SK-N-SH (cell line): ENCODE data around the gene BCAR3. TPM values are rescaled to one million over a fixed set of nuclear protein-coding genes. Genes with fewer than 3 reads are reported as not detected.
A peak's percentile ranks its signal among the peaks of the same experiment; 100 is the strongest.

Experiments
- CTCF ChIA-PET: fragments of 300-600, 350-600 bp; formaldehyde crosslinking; extraction: SDS; loops from one replicate; lab custom pipeline; 2021; lab: Yijun Ruan, JAX
- POLR2A ChIA-PET: fragments of 350-600 bp; sonication (Branson Sonifier 250); formaldehyde crosslinking; extraction: SDS; loops from one replicate; lab custom pipeline; 2020; ENCODE audit warnings: antibody characterized with exemption, inconsistent platforms; lab: Yijun Ruan, JAX
- DNase-seq: peaks from one replicate; pipeline ENCODE4 v3.0.0; 2012
- H2AFZ ChIP-seq: fragments of 200-600 bp; sonication (generic); 2 replicates; pipeline ENCODE4 v1.8.1; 2016; ENCODE audit warnings: antibody characterized with exemption, mild to moderate bottlenecking, low read depth
- H3F3A ChIP-seq: fragments of 200-600 bp; sonication (generic); replicated peaks from 2 replicates; pipeline ENCODE3; 2016; ENCODE audit warnings: antibody characterized with exemption, mild to moderate bottlenecking; ENCODE audit not compliant: insufficient read depth
- H3K27ac ChIP-seq, 2 experiments: fragments of 200-500 bp in 1 of 2; fragments of 200-600 bp in 1 of 2; sonication (Bioruptor generic) in 1 of 2; sonication (generic), shearing (Covaris generic) in 1 of 2; 2 replicates each; pipeline versions ENCODE4 v1.5.1 to v1.6.1; 2014 to 2016; ENCODE audit warnings: low read depth in 2 of 2, inconsistent platforms in 1 of 2, low read length in 1 of 2, mild to moderate bottlenecking in 1 of 2, mixed read lengths in 1 of 2
- H3K27me3 ChIP-seq: fragments of 200-600 bp; sonication (generic), shearing (Covaris generic); 2 replicates; pipeline ENCODE4 v1.6.1; 2016; ENCODE audit warnings: mixed run types; ENCODE audit not compliant: insufficient read depth
- H3K36me3 ChIP-seq, 2 experiments: fragments of 200-500 bp in 1 of 2; fragments of 200-600 bp in 1 of 2; sonication (Bioruptor generic) in 1 of 2; sonication (generic) in 1 of 2; replicated peaks in 1 of 2; 2 replicates each; pipeline versions ENCODE3 to v1.5.1; 2014 to 2016; ENCODE audit warnings: low read length in 1 of 2, mild to moderate bottlenecking in 1 of 2; ENCODE audit not compliant: insufficient read depth in 2 of 2, control insufficient read depth in 1 of 2
- H3K4me1 ChIP-seq, 2 experiments: fragments of 200-500 bp in 1 of 2; fragments of 200-600 bp in 1 of 2; sonication (Bioruptor generic) in 1 of 2; sonication (generic), shearing (Covaris generic) in 1 of 2; 2 replicates each; pipeline versions ENCODE4 v1.5.1 to v1.6.1; 2014 to 2016; ENCODE audit warnings: low read depth in 1 of 2, low read length in 1 of 2, mixed run types in 1 of 2; ENCODE audit not compliant: insufficient read depth in 2 of 2, control insufficient read depth in 1 of 2
- H3K4me2 ChIP-seq: fragments of 200-600 bp; sonication (generic), shearing (Covaris generic); 2 replicates; pipeline ENCODE4 v1.6.1; 2017; ENCODE audit warnings: mixed run types
- H3K4me3 ChIP-seq, 2 experiments: fragments of 200-500 bp in 1 of 2; fragments of 200-600 bp in 1 of 2; sonication (Bioruptor generic) in 1 of 2; sonication (generic), shearing (Covaris generic) in 1 of 2; 2 replicates each; pipeline versions ENCODE4 v1.5.1 to v1.8.1; 2014 to 2016; ENCODE audit warnings: low read depth in 2 of 2, inconsistent platforms in 1 of 2, low read length in 1 of 2, mild to moderate bottlenecking in 1 of 2, mixed read lengths in 1 of 2, moderate library complexity in 1 of 2
- H3K79me2 ChIP-seq: fragments of 200-600 bp; sonication (generic); 2 replicates; pipeline ENCODE4 v1.8.1; 2017; ENCODE audit warnings: mild to moderate bottlenecking; ENCODE audit not compliant: insufficient read depth
- H3K9ac ChIP-seq: fragments of 200-600 bp; sonication (generic); 2 replicates; pipeline ENCODE4 v1.6.1; 2017; ENCODE audit warnings: mixed run types
- H3K9me2 ChIP-seq: fragments of 200-600 bp; sonication (generic); 2 replicates; pipeline ENCODE4 v1.6.1; 2017; ENCODE audit warnings: mixed run types
- H3K9me3 ChIP-seq: fragments of 200-600 bp; sonication (generic); 2 replicates; pipeline ENCODE4 v1.6.1; 2017; ENCODE audit warnings: mixed run types, mild to moderate bottlenecking, moderate library complexity
- H4K20me1 ChIP-seq: fragments of 200-600 bp; sonication (generic); 2 replicates; pipeline ENCODE4 v1.6.1; 2017; ENCODE audit warnings: mild to moderate bottlenecking, mixed run types; ENCODE audit not compliant: insufficient read depth
- ELF1 ChIP-seq: IDR thresholded peaks from 2 replicates; pipeline ENCODE4 v1.4.0; 2012
- EP300 ChIP-seq, 2 experiments: IDR thresholded peaks; 2 replicates each; pipeline versions ENCODE4 v1.4.0 to v1.6.1; 2012; ENCODE audit warnings: borderline replicate concordance in 1 of 2, low read depth in 1 of 2, low read length in 1 of 2
- FOSL2 ChIP-seq: IDR thresholded peaks from 2 replicates; pipeline ENCODE4 v1.4.0; 2012; ENCODE audit warnings: low read depth, mild to moderate bottlenecking, moderate library complexity, borderline replicate concordance
- FOXM1 ChIP-seq: IDR thresholded peaks from 2 replicates; pipeline ENCODE4 v1.4.0; 2012; ENCODE audit warnings: low read depth, mild to moderate bottlenecking
- GABPA ChIP-seq: IDR thresholded peaks from 2 replicates; pipeline ENCODE4 v1.4.0; 2012; ENCODE audit warnings: low read depth, mild to moderate bottlenecking
- GATA2 ChIP-seq: sonication (generic); formaldehyde crosslinking; IDR thresholded peaks from 2 replicates; pipeline ENCODE4 v1.5.0; 2020; ENCODE audit warnings: mild to moderate bottlenecking, missing genetic modification reagents
- JUND ChIP-seq: IDR thresholded peaks from 2 replicates; pipeline ENCODE4 v1.4.0; 2012
- NFIC ChIP-seq: IDR thresholded peaks from 2 replicates; pipeline ENCODE4 v1.4.0; 2012; ENCODE audit warnings: borderline replicate concordance
- PBX3 ChIP-seq: IDR thresholded peaks from 2 replicates; pipeline ENCODE4; 2012
- POLR2AphosphoS5 ChIP-seq: IDR thresholded peaks from 2 replicates; pipeline ENCODE4 v1.6.1; 2012; ENCODE audit warnings: low read depth, low read length
- TAF1 ChIP-seq: IDR thresholded peaks from 2 replicates; pipeline ENCODE4 v1.6.1; 2012; ENCODE audit warnings: low read depth, mild to moderate bottlenecking, low read length, moderate library complexity, borderline replicate concordance
- TCF12 ChIP-seq: IDR thresholded peaks from 2 replicates; pipeline ENCODE4 v1.4.0; 2012
- TEAD4 ChIP-seq: IDR thresholded peaks from 2 replicates; pipeline ENCODE4 v1.4.0; 2012; ENCODE audit warnings: mild to moderate bottlenecking, borderline replicate concordance; ENCODE audit not compliant: insufficient read depth
- WGBS: methylation state at CpG from one replicate; pipeline ENCODE4 v1.1.6; 2017; ENCODE audit warnings: low lambda C conversion rate; 5-methylcytosine and 5-hydroxymethylcytosine counted together
- polyA plus RNA-seq, 3 experiments: library from polyadenylated mRNA; depleted of rRNA; stranded (reverse); fragments of >200 nt; gene quantifications; 2 replicates each; pipeline ENCODE4 v1.2.3, GENCODE V29; 2012
- TF ChIP-seq, protein P1 (sequence below): IDR thresholded peaks from 2 replicates; pipeline ENCODE4 v1.4.0; 2012; ENCODE audit warnings: low read depth, borderline replicate concordance
- TF ChIP-seq, protein P2 (sequence below): IDR thresholded peaks from 2 replicates; pipeline ENCODE4 v1.4.0; 2012; ENCODE audit warnings: low read depth
- TF ChIP-seq, protein P3 (sequence below): IDR thresholded peaks from 2 replicates; pipeline ENCODE4 v1.4.0; 2012; ENCODE audit warnings: low read depth, borderline replicate concordance

BCAR3 gene
- polyA plus RNA-seq, 1 of the 3 experiments (the other 2 are of a cell fraction): 58.4 TPM

DNA sequence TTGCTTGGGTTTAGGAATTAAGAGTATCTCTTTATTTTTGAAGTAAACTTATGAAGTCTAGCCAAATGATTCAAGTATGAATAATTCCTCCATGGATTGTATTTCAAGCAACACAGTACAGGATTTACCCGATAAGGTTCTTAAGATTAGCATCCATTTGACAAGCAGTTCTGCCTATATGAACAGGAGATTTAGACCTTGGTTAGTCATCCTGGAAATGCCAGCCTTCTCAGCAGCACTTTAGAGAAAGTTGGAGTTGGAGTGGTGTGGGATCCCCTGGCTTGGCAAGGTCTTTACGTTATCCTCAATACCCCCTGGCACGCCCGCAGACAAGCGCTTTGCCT lies 1.6 kb downstream of the BCAR3 start:
- DNase-seq: no peak
- Histone ChIP-seq H3K27me3 (no peaks in the 10 kb centered on the region), H3K36me3 (peaks cover 7 to 15% of the 10 kb centered on the region in 2 experiments), H3K9ac (peak overlapping the region; percentile 96), H3K4me1 (peaks cover 24 to 33% of the 10 kb centered on the region in 2 experiments; a peak in 3 of 4 replicates), H3K4me3 (peak overlapping the region; percentile 75 to 86)
- POLR2A ChIA-PET: no interaction called here
- peak; percentile 69 for TF ChIP-seq TCF12
- TF ChIP-seq GABPA: no peak
- TF ChIP-seq, protein P1, sequence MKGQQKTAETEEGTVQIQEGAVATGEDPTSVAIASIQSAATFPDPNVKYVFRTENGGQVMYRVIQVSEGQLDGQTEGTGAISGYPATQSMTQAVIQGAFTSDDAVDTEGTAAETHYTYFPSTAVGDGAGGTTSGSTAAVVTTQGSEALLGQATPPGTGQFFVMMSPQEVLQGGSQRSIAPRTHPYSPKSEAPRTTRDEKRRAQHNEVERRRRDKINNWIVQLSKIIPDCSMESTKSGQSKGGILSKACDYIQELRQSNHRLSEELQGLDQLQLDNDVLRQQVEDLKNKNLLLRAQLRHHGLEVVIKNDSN: no peak
- TF ChIP-seq GATA2 (CRISPR knock-in tag): no peak
- TF ChIP-seq, protein P2, sequence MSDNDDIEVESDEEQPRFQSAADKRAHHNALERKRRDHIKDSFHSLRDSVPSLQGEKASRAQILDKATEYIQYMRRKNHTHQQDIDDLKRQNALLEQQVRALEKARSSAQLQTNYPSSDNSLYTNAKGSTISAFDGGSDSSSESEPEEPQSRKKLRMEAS: peak; percentile 15
- peak; percentile 65 for TF ChIP-seq PBX3
- peak in 1 of 2 experiments; percentile 62; a peak in 1 of 4 replicates for TF ChIP-seq EP300 (IDR thresholded peaks at IDR 0.05; ENCODE audit: borderline replicate concordance in 1 of 2, low read depth in 1 of 2, low read length in 1 of 2)
- TF ChIP-seq NFIC: peak; percentile 81
- peak; percentile 40; the same call in 1 of the 2 replicates for TF ChIP-seq TEAD4
- peak; percentile 72; the same call in 1 of the 2 replicates for TF ChIP-seq FOSL2
- TF ChIP-seq, protein P3, sequence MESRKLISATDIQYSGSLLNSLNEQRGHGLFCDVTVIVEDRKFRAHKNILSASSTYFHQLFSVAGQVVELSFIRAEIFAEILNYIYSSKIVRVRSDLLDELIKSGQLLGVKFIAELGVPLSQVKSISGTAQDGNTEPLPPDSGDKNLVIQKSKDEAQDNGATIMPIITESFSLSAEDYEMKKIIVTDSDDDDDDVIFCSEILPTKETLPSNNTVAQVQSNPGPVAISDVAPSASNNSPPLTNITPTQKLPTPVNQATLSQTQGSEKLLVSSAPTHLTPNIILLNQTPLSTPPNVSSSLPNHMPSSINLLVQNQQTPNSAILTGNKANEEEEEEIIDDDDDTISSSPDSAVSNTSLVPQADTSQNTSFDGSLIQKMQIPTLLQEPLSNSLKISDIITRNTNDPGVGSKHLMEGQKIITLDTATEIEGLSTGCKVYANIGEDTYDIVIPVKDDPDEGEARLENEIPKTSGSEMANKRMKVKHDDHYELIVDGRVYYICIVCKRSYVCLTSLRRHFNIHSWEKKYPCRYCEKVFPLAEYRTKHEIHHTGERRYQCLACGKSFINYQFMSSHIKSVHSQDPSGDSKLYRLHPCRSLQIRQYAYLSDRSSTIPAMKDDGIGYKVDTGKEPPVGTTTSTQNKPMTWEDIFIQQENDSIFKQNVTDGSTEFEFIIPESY: no peak
- peak; percentile 43; the same call in 1 of the 2 replicates for TF ChIP-seq FOXM1
- no peak for TF ChIP-seq ELF1
- peak; percentile 78 for TF ChIP-seq JUND
- peak; percentile 31; the same call in 1 of the 2 replicates for TF ChIP-seq TAF1
- TF ChIP-seq POLR2AphosphoS5: peak; percentile 72; the same call in 1 of the 2 replicates
- TF ChIP-seq, all 33 proteins: peak for 11
- Histone ChIP-seq H3K27ac (peak overlapping the region; percentile 86 to 95), H3K4me2 (peak overlapping the region; percentile 81), H2AFZ (no peak overlapping the region), H3K9me2 (no peaks in the 10 kb centered on the region), H3K9me3 (no peaks in the 10 kb centered on the region), H3K79me2 (peaks cover 84% of the 10 kb centered on the region), H3F3A (peaks cover 38% of the 10 kb centered on the region), H4K20me1 (peaks cover 46% of the 10 kb centered on the region)
- CTCF ChIA-PET: interaction anchor here (0.7 to 7.1 kb wide), 12 partner anchors 10 to 243 kb away, joined by 3 to 61 read pairs (median 4); no protein-coding TSS in a partner anchor
- WGBS: 24% methylated on average over 4 of the region's 5 CpGs
